Hepatocyte (in vitro differentiated cells): ENCODE data around the gene TRPM5. TPM values are rescaled to one million over a fixed set of nuclear protein-coding genes. Genes with fewer than 3 reads are reported as not detected.

Experiments used
- DNase-seq: peaks from one replicate; pipeline ENCODE4 v3.0.0-alpha.2; 2016; ENCODE audit warnings: low spot score
- H2AFZ ChIP-seq: fragments of 200-600 bp; sonication (generic); 2 replicates; pipeline ENCODE4 v1.6.0; 2016; ENCODE audit warnings: antibody characterized with exemption, mild to moderate bottlenecking
- H3K27ac ChIP-seq: fragments of 200-600 bp; sonication (generic); 2 replicates; pipeline ENCODE4 v1.5.1; 2016; ENCODE audit warnings: mild to moderate bottlenecking
- H3K27me3 ChIP-seq: fragments of 200-600 bp; sonication (generic); 2 replicates; pipeline ENCODE4 v1.6.1; 2016
- H3K36me3 ChIP-seq: fragments of 200-600 bp; sonication (generic); replicated peaks from 2 replicates; pipeline ENCODE4 v1.5.1; 2016; ENCODE audit warnings: low read depth; ENCODE audit not compliant: insufficient read depth
- H3K4me1 ChIP-seq: fragments of 200-600 bp; sonication (generic); 2 replicates; pipeline ENCODE4 v1.5.1; 2016; ENCODE audit warnings: mild to moderate bottlenecking, moderate library complexity; ENCODE audit not compliant: insufficient read depth
- H3K4me2 ChIP-seq: fragments of 200-600 bp; sonication (generic); 2 replicates; pipeline ENCODE4 v1.6.0; 2016
- H3K4me3 ChIP-seq: fragments of 200-600 bp; sonication (generic); 2 replicates; pipeline ENCODE4 v1.5.1; 2016; ENCODE audit warnings: mild to moderate bottlenecking
- H3K79me2 ChIP-seq: fragments of 200-600 bp; sonication (generic); 2 replicates; pipeline ENCODE4 v1.6.0; 2017; ENCODE audit warnings: mild to moderate bottlenecking
- H3K9me2 ChIP-seq: fragments of 200-600 bp; sonication (generic); replicated peaks from 2 replicates; pipeline ENCODE4 v1.6.0; 2017; ENCODE audit warnings: mild to moderate bottlenecking; ENCODE audit not compliant: insufficient read depth
- H3K9me3 ChIP-seq: fragments of 200-600 bp; sonication (generic); 2 replicates; pipeline ENCODE4 v1.5.1; 2016; ENCODE audit warnings: low read depth, mild to moderate bottlenecking
- H4K20me1 ChIP-seq: fragments of 200-600 bp; sonication (generic); 2 replicates; pipeline ENCODE4 v1.6.0; 2016; ENCODE audit warnings: mild to moderate bottlenecking; ENCODE audit not compliant: insufficient read depth, poor library complexity, severe bottlenecking
- CTCF ChIP-seq: fragments of 200-600 bp; sonication (generic); IDR thresholded peaks from 2 replicates; pipeline ENCODE4 v1.5.1; 2016; ENCODE audit warnings: antibody characterized with exemption, mild to moderate bottlenecking; ENCODE audit not compliant: poor library complexity
- EZH2 ChIP-seq: fragments of 200-600 bp; sonication (generic); IDR thresholded peaks from 2 replicates; pipeline ENCODE4 v1.6.1; 2016; ENCODE audit warnings: antibody characterized with exemption, mild to moderate bottlenecking, borderline replicate concordance
- EZH2phosphoT487 ChIP-seq: fragments of 200-600 bp; sonication (generic); IDR thresholded peaks from one replicate; pipeline ENCODE4 v1.6.1; 2018; ENCODE audit warnings: antibody characterized with exemption, mild to moderate bottlenecking, low read depth, moderate library complexity; ENCODE audit not compliant: unreplicated experiment, severe bottlenecking
- WGBS: methylation state at CpG from one replicate; pipeline ENCODE4 v1.1.6; 2016; ENCODE audit warnings: low lambda C conversion rate; ENCODE audit errors: missing lambda C conversion rate; 5-methylcytosine and 5-hydroxymethylcytosine counted together
- polyA plus RNA-seq: library from polyadenylated mRNA; unstranded; fragments of >200 nt; fragmentation: Nextera tagmentation; extraction: Ambion mirVana; gene quantifications from 2 replicates; pipeline ENCODE4 v1.2.1, GENCODE V29; 2016
- total RNA-seq: library from RNA; depleted of rRNA; stranded (reverse); fragments of >200 nt; gene quantifications from 2 replicates; pipeline ENCODE4 v1.2.3, GENCODE V29; 2014

The TRPM5 gene
- total and polyA plus RNA-seq, 2 experiments from 2014 or later, result 0.07 to 0.13 TPM

DNA sequence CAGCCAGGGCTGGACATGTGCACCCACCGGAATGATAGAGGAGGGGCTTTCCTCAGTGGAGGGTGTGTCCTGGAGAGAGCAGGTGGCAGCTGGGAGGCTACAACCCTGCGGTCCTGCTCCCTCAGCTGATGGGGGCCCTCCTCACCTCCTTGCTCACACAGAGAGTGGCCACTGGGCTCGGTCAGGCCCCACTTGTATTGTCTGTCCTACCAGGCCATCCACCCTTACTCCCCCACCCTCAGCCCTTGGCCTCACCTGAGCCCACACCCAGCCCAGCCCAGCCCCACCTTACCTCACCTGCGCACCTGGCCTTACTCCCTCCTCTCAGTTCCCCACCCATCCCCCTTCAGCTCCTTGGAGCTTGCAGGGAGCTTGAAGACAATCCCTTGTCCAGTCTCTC, 3.1 kb downstream of the TRPM5 start:
- Histone ChIP-seq H3K4me3 (no peak overlapping the region), H4K20me1 (no peaks in the 10 kb centered on the region), H3K9me2 (no peaks in the 10 kb centered on the region), H2AFZ (no peak overlapping the region), H3K79me2 (no peaks in the 10 kb centered on the region), H3K27me3 (peaks cover 29% of the 10 kb centered on the region), H3K36me3 (no peaks in the 10 kb centered on the region), H3K4me2 (no peak overlapping the region), H3K4me1 (no peaks in the 10 kb centered on the region), H3K27ac (no peak overlapping the region), H3K9me3 (no peaks in the 10 kb centered on the region)
- WGBS, result 68% methylated on average over 4 of the region's 4 CpGs
- no peak for DNase-seq
- TF ChIP-seq EZH2 (no peak), EZH2phosphoT487 (no peak), CTCF (no peak)

GRCh38 chr11:2440646-2441045, 3.7 kb downstream of the TRPM5 start:
- H4K20me1 ChIP-seq, result no peaks in the 10 kb centered on the region
- no peak overlapping the region for H3K4me3 ChIP-seq
- no peak overlapping the region for H2AFZ ChIP-seq
- TF ChIP-seq EZH2 (no peak), EZH2phosphoT487 (no peak), CTCF (no peak)
- H3K79me2 ChIP-seq, result no peaks in the 10 kb centered on the region
- DNase-seq, result no peak
- peaks cover 24% of the 10 kb centered on the region for H3K27me3 ChIP-seq
- no peak overlapping the region for H3K4me2 ChIP-seq
- 86% methylated on average over 8 of the region's 8 CpGs for WGBS
- H3K9me2 ChIP-seq, result no peaks in the 10 kb centered on the region
- H3K9me3 ChIP-seq, result no peaks in the 10 kb centered on the region
- H3K27ac ChIP-seq, result no peak overlapping the region
- no peaks in the 10 kb centered on the region for H3K36me3 ChIP-seq
- H3K4me1 ChIP-seq, result no peaks in the 10 kb centered on the region

- H2AFZ ChIP-seq, result no peak overlapping the region
- H3K36me3 ChIP-seq, result no peaks in the 10 kb centered on the region
- H3K9me2 ChIP-seq, result no peaks in the 10 kb centered on the region
- no peaks in the 10 kb centered on the region for H4K20me1 ChIP-seq
- no peaks in the 10 kb centered on the region for H3K79me2 ChIP-seq
- H3K9me3 ChIP-seq, result no peaks in the 10 kb centered on the region
- H3K4me2 ChIP-seq, result no peak overlapping the region
- WGBS, result 97% methylated on average over 3 of the region's 3 CpGs
- H3K27me3 ChIP-seq, result peaks cover 19% of the 10 kb centered on the region
- no peak overlapping the region for H3K27ac ChIP-seq
- DNase-seq, result no peak
- TF ChIP-seq EZH2, result no peak
- TF ChIP-seq EZH2phosphoT487, result no peak
- no peak for TF ChIP-seq CTCF
- no peak overlapping the region for H3K4me3 ChIP-seq
- H3K4me1 ChIP-seq, result no peaks in the 10 kb centered on the region
Measured at GRCh38 chr11:2439820-2440219, 4.5 kb downstream of the TRPM5 start.

- Histone ChIP-seq H3K27me3 (peaks cover 10% of the 10 kb centered on the region), H3K79me2 (no peaks in the 10 kb centered on the region), H3K4me3 (no peak overlapping the region), H3K4me1 (no peaks in the 10 kb centered on the region), H2AFZ (no peak overlapping the region), H3K9me3 (no peaks in the 10 kb centered on the region), H3K4me2 (no peak overlapping the region), H4K20me1 (no peaks in the 10 kb centered on the region), H3K27ac (no peak overlapping the region), H3K9me2 (no peaks in the 10 kb centered on the region), H3K36me3 (no peaks in the 10 kb centered on the region)
- TF ChIP-seq EZH2, result no peak
- no peak for TF ChIP-seq CTCF
- no peak for TF ChIP-seq EZH2phosphoT487
- whole genome bisulfite sequencing, result 85% methylated on average over 4 of the region's 4 CpGs
- no peak for DNase-seq
Measured at GRCh38 chr11:2437516-2437915, 6.8 kb downstream of the TRPM5 start.
